ENCODE measurements around the gene TMEM114.

The TMEM114 gene

DNA sequence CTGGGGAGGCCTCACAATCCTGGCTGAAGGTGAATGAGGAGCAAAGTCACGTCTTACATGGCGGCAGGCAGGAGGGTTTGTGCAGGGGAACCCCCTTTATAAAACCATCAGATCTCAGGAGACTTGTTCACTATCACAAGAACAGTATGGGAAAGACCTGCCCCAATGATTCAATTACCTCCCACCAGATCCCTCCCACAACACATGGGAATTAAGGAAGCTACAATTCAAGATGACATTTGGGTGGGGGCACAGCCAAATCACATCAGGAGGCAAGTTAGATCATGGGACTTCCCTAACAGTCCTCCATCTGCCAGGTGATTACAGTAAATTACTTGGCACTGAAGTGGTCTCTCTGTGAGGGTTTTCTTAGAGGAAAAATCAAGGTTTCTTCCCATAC lies 5.3 kb downstream of the TMEM114 start:
- no peak overlapping the region for H3K4me3 ChIP-seq (ENCODE audit: low read depth, low read length)
- TF ChIP-seq, protein P1, sequence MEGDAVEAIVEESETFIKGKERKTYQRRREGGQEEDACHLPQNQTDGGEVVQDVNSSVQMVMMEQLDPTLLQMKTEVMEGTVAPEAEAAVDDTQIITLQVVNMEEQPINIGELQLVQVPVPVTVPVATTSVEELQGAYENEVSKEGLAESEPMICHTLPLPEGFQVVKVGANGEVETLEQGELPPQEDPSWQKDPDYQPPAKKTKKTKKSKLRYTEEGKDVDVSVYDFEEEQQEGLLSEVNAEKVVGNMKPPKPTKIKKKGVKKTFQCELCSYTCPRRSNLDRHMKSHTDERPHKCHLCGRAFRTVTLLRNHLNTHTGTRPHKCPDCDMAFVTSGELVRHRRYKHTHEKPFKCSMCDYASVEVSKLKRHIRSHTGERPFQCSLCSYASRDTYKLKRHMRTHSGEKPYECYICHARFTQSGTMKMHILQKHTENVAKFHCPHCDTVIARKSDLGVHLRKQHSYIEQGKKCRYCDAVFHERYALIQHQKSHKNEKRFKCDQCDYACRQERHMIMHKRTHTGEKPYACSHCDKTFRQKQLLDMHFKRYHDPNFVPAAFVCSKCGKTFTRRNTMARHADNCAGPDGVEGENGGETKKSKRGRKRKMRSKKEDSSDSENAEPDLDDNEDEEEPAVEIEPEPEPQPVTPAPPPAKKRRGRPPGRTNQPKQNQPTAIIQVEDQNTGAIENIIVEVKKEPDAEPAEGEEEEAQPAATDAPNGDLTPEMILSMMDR (IDR thresholded peaks at IDR 0.05; ENCODE audit: borderline replicate concordance, insufficient read depth, low read depth, low read length), result no peak

DNA sequence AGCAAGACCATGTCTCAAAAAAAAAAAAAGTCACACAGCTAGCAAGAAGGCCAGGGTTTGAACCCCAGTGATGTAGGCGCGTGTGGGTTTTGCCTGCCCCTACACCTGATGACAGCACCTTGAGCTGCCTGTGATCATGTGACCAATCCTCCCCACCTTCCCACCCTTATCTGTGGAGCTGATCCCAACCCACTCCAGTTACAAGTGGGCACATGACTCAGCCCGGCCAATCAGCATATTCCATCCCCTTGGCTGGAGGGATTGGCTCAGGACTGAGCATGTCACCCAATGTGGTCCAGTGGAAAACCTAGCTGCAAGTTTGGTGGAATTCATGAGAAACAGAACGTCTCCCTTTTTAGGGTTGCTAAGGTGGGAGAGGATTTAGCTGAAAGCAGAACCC lies 6.6 kb downstream of the TMEM114 start:
- TF ChIP-seq, protein P1 (IDR thresholded peaks at IDR 0.05; ENCODE audit: borderline replicate concordance, insufficient read depth, low read depth, low read length), result no peak
- H3K4me3 ChIP-seq (ENCODE audit: low read depth, low read length), result no peak overlapping the region

DNA sequence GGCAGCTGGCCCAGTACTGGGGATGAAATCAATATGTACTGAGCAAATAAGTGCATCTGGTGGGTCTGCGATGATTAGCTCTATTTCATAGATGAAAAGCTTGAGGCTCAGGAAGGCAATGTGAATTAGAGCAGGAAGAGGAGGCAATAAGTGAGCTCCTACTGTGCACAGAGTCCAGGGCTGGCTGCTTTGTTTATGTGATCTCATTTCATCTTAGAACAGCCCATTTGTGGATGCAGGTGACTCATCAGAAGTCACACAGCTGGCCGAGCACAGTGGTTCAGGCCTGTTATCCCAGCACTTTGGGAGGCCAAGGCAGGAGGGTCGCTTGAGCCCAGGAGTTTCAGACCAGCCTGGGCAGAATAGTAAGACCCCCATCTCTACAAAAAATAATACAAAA lies 7.1 kb downstream of the TMEM114 start:
- TF ChIP-seq, protein P1 (IDR thresholded peaks at IDR 0.05; ENCODE audit: borderline replicate concordance, insufficient read depth, low read depth, low read length), result no peak
- H3K4me3 ChIP-seq (ENCODE audit: low read depth, low read length), result no peak overlapping the region

DNA sequence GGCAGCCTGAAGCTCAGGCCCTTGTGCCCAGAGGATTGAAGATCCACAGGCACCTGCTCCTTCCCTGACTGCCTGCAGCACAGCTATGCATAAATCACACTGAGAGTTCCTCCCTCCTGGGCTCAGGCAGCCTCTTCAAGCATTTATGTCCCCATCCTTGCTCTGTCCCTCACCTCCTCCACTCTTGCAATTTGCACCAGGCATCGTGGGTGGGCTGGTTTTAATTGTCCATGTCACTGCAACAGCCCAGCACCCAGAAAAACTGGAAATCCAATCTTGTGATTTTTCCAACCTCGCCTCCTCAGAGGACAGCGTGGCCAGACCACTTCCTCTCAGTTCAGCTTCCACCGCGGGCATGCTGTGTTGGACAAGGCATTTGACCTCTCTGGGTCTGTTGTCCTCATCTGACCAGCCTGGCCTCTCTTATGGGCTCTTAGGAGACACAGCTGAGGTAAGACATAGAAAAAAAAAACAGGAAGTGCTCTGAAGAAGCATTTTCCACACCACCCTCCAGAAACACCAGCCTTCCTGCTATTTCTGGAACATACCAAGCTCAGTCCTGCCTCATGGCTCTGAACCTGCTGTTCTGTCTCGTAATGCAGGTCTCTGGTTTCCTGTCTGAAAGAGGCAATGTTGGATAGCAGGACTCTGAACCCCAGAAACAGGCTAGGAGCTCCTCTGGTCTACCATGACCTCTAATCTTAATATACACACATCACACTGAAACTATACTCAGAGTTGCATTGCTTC lies 8.3 kb downstream of the TMEM114 start:
- TF ChIP-seq, protein P1 (IDR thresholded peaks at IDR 0.05; ENCODE audit: borderline replicate concordance, insufficient read depth, low read depth, low read length), result no peak
- H3K4me3 ChIP-seq (ENCODE audit: low read depth, low read length), result no peak overlapping the region

DNA sequence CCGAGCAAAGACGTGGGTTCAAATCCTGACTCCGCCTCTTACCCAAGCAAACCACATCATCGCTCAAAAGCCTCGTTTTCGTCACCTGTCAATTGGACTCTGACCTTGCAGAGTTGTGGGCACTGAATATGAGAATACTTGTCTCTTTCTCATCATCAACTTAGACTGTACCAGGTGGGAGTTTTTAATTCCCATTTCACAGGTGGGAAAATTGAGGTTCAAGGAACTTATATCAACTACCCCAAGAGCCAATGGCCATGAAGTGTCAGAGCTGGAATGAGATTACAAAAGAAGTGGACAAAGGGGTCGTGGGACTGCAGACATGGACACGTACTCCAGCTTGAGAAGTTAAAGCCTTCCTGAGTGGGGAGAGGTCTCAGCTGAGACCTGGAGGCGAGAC lies 10.8 kb downstream of the TMEM114 start:
- TF ChIP-seq, protein P1 (IDR thresholded peaks at IDR 0.05; ENCODE audit: borderline replicate concordance, insufficient read depth, low read depth, low read length), result no peak
- H3K4me3 ChIP-seq (ENCODE audit: low read depth, low read length), result no peak overlapping the region

DNA sequence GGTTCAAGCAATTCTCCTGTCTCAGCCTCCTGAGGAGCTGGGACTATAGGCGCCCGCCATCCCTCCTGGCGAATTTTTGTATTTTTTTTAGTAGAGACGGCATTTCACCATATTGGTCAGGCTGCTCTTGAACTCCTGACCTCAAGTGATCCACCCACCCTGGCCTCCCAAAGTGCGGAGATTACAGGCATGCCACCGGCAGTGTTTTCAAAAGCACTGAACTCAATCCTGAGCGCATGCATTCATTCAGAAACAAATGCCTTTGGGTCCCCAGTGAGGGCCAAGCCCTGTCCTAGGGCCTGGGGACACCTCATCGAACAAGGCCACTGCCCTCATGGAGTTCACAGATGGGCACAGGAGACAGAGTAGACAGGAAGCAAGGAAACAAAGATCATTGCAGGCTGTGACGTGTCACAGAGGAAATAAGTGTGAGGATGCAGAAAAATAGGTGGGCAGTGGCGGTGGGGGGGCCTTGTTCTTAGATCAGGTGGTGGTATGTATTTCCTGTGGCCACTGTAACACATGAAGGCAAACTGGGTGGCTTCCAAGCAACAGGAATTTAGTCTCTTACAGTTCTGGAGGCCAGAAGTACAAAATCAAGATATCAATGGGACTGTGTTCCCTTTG lies 12.5 kb downstream of the TMEM114 start:
- H3K4me3 ChIP-seq (ENCODE audit: low read depth, low read length), result no peak overlapping the region
- TF ChIP-seq, protein P1 (IDR thresholded peaks at IDR 0.05; ENCODE audit: borderline replicate concordance, insufficient read depth, low read depth, low read length), result no peak
